Right ventricle myocardium inferior (tissue), 1 donor: ENCODE results near the gene MICALL2. TPM values are rescaled to one million over a fixed set of nuclear protein-coding genes. Genes with fewer than 3 reads are reported as not detected.

Experiments
- ATAC-seq: fragments of 200-7000 bp; cut with Tn5 transposase; one replicate; pipeline ENCODE4 v1.9.1; 2020; ENCODE audit warnings: mild to moderate bottlenecking, moderate library complexity
- DNase-seq: peaks from one replicate; pipeline ENCODE4 v3.0.0; 2021; ENCODE audit errors: missing footprints
- intact Hi-C: fragments of 100-400 bp; cut with DNase I; formaldehyde crosslinking; loops from one replicate; pipeline ENCODE4 v1.11.0; 2022
- long read RNA-seq: library from polyadenylated mRNA; unstranded; transcript quantifications from one replicate; pipeline ENCODE4 v2.0.0, GENCODE V29; 2021
- total RNA-seq: library from RNA; stranded (reverse); fragmentation: NEBNext Ultra II Directional; extraction: Animal tissue kit (Norgen Biotek cat#: 25700); gene quantifications from one replicate; pipeline ENCODE4 v1.2.1, GENCODE V29; 2021
- donor health status: DM: no; HTN: yes; CAD: no; lungs with severe emphysema.

MICALL2 gene
- total RNA-seq, result 9.0 TPM
- long read RNA-seq, partial matches to known transcripts, result 2 of 9 reads
- long read RNA-seq, other reads (novel, unspliced or antisense), result 5 of 9 reads

DNA sequence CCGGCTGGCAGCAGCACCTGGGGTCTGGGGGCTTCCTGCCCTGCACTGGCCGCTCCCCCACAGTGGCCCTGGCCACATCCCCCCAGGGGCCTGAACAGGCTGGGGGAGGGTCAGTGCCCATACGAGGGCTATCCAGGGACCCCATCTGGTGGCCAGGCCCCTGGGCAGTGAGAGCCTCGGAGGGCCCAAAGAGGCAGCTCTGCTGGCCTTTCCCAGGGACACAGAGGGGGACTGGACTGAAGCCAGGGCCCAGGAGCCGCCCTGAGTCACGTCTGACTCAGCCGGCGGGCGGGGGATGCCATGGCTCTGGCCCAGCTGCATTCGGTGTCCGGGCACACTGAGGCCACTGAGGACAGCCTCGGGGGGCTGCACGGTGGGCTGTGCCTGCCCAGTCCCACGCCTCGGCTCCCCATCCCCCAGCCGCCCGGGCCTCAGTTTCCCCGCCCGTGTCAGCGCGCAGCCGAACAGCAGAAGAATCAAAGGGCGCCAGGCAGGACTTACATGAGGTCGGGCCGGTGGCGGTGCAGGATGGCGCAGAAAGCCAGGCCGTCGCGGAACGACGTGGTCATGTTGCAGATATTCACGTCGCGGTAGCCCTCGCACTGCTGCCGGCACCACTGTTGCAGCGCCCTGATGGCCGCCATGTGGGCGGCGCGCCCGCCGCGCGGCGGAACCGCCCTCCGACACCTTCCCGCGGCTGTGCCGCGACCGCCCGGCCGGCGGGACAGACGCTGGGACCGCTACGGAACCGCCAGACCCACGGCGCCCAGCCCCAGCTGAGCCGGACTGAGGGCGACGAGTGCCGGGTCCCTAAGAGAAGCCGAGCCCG is at the start of gene MICALL2:
TSS of gene MICALL2 (minus strand) at position 788 of the 829 bp plus-strand sequence. CDS start at position 644, 144 bp downstream.
- ATAC-seq, result no peak
- intact Hi-C loops, result loop anchor here (10.0 kb wide), 1 partner anchor 404 kb away; no protein-coding TSS in a partner anchor
- DNase-seq, result peak; percentile 89

DNA sequence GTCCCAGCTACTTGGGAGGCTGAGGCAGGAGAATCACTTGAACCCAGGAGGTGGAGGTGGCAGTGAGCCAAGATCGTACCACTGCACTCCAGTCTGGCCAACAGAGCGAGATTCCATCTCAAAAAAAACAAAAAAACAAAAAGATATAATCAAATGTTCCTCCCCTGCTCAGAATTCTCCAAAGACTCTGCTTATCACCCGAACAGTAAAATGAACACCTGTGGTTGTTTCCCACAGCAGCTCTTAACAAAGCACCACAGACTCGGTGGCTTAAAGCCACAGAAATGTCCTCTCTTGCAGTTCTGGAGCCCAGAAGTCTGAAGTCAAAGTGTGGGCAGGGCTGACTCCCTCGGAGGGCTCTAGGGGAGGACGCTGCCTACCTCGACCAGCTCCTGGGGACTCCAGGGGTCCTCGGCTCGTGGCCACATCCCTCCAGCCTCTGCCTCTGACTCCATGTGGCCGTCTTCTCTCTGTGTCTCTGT is 49.0 kb upstream of the MICALL2 start:
- ATAC-seq (no peak), DNase-seq (peak; percentile 22)
- intact Hi-C loops, result no loop called here

DNA sequence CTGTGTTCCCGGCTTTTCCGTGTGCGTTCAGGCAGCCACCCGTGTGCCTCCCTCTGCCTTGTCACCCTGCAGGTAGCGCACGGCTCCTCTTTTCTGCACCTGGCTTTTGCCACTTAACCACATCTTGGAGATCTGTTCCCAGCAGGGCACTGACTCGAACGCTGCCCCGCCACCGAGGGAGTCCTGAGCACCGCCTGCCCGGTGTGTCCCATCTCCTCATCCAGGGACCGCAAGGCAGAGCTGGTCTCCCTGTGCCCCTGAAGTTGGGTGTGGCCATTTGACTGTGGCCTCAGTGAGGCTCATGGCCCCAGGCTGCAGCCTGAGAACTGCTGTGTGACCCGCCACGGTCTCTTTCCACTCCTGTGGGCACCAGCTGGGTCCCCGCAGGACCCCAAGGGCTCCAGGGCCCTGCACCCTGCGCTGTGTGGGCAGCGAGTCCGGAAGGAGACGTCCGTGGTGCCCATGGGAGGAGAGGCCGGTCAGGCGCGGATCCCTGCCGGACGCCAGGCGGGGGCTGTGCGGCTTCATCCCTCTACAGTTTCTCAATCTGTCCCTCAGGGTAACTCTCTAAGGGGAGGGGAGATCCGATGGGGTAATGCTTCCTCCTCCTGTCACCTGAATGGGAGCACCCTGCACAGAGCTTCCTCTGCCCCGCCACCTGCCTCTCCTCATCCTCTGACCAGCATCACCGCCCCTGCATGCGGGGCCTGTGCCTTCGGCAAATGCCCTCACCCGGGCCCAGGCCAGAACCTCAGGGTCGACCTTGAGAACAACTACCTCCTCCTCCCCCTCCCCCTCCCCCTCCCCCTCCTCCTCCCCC is 46.7 kb upstream of the MICALL2 start:
- intact Hi-C loops, result loop anchor here (2.0 kb wide), 1 partner anchor 27 kb away; no protein-coding TSS in a partner anchor
- no peak for ATAC-seq

DNA sequence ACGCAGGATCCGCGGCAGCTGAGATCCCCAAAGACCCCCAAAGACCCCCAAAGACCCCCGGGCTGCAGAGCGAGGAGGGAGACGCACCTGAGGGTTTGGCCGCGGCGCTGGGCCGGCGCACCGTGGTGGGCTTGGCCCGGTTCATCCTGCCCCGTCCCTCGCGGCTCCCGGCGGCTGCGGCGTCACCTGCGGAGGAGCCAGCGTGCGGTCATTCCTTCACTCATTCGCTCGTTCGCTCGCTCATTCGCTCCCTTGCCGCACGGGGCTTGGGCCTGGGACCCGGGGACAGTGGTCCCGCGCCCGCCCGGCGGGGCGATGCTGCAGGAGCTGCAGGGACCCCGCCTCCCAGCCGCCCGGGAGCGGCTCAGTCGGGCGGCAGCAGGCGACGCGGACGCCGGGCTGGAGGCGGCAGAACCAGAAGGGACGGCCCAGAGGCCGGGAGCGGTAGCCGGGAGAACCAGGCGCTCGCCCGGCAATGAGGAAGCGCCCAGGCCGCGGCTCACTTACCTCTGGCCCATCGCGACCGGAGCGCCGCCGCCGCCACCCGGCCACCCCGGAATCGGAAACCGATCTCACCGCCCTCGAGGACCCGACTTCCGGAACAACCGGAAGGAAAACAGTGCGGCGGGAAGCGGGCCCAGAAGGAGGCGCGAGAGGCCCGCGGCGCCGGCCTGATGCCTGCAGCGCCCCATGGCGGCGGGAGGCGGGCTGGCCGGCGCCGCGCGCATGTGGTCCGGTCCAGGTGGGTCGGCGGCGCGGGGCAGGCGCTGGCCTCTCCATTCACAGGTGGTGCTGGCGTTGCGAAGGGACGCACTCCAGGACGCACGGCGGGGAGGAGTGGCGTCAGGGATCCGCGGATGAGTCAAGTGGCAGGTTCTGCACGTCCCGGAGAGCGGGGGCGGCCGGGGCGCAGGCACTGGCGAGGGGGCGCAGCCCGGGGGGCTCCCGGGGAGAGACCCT is 44.8 kb upstream of the MICALL2 start, which contains the start of gene INTS1:
TSS of gene INTS1 (minus strand) at position 574 of the 960 bp plus-strand sequence. CDS start at position 145, 429 bp downstream.
- intact Hi-C loops, result loop anchor here (2.0 kb wide), 1 partner anchor 29 kb away; no protein-coding TSS in a partner anchor
- DNase-seq (peak; percentile 96), ATAC-seq (peak; percentile 94)

More for the DNA sequence above, 46.7 kb upstream of the MICALL2 start:
- peak; percentile 66 for DNase-seq

DNA sequence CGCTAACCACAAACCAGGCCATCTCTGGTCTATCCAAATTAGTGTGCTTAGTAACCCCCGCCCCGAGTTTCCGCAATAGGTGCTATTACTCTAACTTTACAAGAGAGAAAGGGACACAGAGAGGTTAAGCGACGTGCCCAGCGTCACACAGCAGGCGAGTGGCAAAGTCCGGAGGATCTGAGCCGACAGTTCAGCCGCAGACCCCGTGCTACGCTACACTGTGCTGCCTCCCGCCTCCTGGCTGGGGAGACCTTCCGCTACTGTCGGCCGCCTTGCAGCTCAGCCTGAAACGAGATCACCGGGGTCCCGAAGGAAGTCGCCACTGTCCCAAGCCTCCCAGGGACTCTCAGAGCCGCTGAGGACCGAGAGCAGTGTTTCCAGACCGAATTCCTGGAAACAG is 44.1 kb upstream of the MICALL2 start:
- intact Hi-C loops, result no loop called here
- DNase-seq, result peak; percentile 60
- ATAC-seq, result no peak

DNA sequence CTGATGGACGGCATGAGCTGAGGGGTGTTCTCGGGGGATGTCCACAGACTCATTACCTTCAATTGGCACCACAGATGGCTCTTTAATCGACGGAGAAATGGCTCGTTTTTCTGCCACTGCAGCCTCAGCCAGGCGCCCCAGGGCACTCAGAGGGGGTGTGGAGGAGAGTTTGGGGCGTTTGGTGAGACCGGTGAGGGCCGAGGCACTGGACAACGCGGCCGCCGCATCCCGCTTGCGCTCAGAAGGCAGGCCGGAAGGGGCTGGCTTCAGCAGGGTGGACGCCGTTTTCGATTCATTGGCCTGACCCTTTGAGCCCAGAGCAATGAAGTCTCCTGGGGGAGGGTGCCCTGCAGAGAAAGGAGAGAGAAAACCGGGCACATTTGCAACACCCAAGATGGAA is 43.6 kb upstream of the MICALL2 start:
- ATAC-seq (no peak), DNase-seq (peak; percentile 47)
- intact Hi-C loops, result no loop called here

DNA sequence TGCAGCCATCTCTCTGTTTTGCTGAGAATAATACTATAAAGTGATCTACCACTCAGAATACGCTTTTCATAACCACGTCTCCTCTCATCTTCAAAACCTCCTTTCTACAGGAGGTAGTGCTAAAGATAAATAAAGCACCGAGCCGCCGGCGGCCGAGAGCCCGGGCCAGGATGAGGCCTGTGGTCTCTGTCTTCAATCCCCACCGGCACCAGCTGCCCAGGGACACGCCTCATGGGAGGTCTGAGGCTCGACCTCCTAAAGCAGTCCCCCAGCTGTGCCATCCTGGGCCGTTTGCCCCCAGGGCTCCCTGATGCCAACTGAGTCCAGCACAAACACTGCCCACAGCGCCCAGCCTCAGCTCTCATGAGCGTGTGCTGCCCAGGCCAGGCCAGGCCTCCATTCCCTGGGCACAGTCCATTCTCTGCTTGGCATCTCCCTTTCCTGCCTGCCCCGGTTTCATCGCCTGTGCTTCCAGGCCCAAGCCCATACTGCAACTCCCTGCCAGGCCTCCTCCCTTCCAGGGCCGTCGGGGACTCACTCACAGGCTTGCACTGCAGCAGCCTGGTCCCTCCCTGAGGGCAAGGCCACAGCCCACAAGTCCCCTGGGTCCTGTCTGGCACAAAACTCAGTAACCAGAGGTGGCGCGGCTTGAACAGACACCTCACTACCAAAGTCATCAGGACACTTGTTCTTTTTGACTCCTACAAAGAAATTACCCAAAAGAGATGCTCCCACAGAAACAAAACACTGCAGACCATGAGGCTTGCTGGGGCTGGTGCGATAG is 42.4 kb upstream of the MICALL2 start:
- intact Hi-C loops, result no loop called here
- DNase-seq (no peak), ATAC-seq (no peak)

DNA sequence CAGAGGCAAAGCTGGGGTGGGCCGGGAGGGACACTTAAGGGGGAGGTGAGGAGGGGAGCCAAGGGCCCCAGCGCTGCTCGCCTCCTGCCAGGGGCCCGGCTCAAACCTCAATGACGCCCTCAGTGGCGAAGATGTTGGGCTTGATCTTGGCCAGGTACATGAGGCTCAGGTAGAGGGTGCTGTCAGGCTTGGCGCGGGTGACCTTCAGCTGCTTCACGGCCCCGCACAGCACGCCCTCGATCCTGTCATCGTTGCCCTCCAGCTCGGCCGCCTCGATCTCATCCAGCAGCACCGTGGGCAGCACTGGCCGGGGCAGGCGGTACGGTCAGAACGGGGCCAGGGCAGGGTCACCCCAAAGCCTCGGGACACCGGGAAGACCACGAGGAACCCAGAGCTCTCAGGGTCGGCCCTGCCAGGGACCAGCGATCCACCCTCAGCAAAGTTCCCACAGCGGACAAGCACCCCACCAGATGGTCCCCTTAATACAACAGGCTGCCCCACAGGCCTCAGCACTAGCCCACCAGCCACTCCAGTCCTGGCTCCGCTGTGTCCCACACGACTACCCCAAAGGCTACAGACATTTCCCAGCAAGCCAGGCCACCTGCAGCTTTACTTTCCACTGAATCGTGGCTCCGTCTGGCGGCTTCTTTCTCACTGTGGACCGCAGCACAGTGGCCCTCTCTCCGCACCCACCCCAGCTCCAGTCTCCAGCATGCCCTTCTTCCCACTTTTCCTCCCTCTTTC is 41.0 kb upstream of the MICALL2 start:
- intact Hi-C loops, result no loop called here
- ATAC-seq, result no peak
- DNase-seq, result no peak

DNA sequence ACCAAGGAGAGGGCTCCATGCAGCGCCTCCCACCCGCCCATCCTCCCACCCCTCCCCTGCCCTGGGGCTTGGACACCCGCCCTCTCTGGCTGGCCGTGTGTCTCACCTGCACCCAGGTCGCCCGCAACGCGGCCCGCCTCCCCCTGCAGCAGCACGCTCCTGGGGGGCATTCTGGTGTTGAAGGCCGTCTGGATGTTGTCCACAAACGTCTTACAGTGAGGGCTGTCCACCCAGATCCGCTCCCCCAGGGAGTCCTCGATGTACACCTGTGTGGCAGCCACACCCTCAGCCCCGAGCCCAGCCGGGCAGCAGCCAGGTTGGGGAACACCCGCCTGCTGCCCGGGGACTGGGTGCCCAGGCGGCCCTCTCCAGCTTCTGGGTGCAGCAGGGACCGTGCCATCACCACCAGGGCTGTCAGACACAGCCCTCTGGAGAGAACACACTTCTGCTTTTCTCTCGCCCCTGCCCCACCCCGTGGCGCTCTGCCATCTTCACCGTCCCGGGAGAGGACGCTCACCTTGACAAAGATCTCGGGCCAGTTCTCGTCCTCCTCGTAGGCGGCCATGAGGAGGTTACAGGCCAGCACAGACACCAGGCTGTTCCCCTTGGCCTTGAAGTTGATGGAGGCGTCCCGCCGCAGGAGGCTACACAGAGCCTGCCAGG is 40.2 kb upstream of the MICALL2 start:
- no peak for ATAC-seq
- intact Hi-C loops, result no loop called here
- no peak for DNase-seq

DNA sequence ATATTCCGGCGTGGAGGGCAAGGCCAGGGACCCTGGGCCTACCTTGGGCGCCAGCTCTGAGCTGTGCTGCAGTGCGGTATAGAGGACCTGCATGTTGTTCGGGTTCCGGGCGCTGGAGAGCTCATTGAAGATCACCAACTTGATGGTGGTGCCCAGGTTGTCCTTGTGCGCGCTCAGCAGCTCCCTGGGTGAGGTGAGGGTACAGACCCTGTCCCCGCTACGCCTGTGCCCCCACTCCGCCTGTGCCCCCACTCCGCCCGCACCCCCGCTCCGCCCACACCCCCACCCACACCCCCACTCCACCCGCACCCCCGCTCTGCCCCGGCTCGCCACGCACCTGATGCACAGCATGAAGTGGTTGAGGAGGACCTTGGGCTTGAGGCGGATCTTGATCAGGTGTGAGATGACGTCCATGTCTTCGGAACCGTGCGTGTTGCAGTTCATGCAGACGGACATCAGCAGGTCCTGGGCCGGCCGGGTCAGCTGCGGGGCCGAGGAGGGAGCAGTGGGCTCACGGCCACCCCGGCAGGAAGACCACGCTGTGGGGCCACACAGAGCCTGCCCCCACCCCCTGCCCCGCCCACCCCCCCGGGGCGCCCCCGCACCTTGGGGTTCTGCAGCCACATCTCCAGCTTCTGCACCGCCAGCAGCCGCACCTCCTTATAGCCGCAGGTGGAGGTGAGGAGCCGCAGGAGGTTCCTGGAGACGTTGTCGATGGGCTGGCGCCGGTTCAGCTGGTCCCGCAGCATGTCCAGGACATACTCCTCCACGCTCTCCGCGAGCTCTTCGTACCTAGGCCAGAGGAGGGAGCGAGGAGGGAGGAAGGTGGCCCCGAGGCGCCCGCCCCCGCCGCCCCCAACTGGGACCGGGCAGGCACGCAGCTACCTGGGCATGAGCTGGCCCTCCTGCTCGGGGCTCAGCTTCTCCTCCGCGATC is 39.4 kb upstream of the MICALL2 start:
- ATAC-seq (no peak), DNase-seq (no peak)
- intact Hi-C loops, result no loop called here

DNA sequence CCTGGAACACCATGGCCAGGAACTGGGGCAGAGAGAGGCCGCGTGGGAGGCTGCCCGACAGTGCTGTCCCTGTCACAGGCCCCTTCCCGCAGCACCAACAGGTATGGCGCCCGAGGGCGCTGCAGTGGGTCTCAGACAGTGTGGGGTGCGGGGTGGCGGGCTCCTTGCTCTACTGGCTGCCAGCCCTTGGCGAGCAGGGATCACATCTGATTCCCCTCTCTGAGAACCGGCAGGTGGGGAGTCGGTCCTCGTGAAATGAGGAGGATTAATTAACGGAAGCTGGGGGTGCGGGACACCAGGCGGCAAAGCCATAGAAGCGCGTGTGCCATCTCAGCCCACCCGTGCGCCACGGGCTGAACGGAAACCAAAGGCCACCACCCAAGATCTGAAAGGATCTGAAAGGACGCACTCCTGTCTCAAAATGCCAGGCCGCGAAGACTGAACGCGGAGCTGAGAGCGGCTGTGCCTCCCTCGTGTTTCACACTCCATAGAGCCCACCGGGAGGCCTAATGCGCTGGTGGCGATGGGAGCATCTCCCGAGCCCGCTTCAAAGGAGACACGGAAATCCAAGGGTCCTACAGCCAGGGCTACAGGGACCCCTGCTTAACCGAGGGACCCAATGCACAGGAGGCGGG is 38.1 kb upstream of the MICALL2 start:
- intact Hi-C loops, result no loop called here
- DNase-seq, result no peak

DNA sequence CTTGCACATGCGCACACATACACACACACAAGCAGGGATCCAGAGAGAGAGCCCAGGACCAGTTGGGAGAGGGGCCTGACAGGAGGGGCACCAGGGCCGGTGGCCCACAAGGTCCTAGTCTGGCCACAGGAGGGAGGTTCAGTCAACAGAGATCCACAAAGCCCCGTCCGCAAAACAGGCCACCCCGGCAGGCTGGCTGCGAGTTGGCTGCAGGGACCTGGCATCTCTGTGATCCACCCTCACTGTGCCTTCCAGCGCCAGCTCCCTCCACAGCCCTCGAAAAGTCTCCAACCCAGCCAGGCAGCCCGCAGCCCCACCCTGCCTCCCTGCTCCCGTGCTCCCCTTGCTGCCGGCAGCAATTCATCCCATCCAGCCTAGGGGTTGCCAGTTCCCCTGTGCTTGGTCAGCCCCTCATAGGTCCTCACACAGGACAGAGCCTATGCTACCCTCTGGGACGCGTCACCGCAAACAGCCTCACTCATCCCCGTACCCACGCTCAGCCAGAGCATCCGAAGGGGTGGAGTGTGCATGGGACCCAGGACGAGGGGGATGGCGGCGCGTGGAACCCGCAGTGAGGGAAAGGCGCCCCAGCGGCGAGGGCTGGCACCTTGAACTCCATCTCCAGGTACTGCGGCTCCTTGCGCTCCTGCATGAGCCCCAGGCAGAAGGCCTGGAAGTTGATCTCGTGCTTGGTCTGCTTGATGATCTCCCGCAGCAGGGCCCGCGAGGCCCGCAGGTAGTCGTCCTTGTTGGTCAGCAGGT is 37.4 kb upstream of the MICALL2 start:
- intact Hi-C loops, result no loop called here
- DNase-seq, result no peak
- ATAC-seq, result no peak

More for the DNA sequence above, 38.1 kb upstream of the MICALL2 start:
- no peak for ATAC-seq

DNA sequence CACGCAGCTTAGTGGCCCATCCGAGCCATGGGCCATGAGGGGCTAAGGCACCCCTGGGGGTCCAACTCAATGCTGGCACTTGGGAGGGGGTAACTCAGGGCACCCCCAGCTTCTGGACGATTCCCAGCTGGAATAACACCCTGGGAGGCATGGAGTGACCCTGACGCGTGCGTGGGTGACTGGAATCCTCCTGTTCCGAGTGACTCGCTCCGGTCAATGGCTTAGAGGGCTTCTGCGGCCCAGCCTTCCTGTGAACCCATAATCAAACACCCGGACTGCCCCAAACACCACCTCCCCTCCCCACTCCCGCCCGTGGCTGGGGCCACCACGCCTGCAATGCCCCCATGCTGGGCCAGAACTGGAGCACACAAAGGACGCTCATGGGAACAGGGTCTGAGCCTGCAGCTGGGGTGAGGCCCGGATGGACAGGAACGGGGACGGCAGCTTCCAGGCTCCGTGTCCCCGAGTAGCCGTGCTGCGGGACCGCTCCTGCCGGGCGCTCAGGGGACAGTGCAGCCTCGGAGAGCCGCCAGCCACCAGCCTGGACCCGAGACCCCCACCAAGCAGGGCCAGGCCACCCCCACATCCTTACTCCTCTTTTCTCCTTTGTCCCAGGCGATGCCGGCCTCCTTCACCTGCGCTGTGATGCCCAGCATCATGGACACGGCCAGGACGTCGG is 36.4 kb upstream of the MICALL2 start:
- intact Hi-C loops, result no loop called here
- ATAC-seq, result no peak
- no peak for DNase-seq
